Liver (tissue), 9 donors: ENCODE results near the gene GARIN5A. TPM values are rescaled to one million over a fixed set of nuclear protein-coding genes. Genes with fewer than 3 reads are reported as not detected.

Source experiments
- DNase-seq: peaks from one replicate; pipeline ENCODE4 v3.0.0-alpha.2; 2017; ENCODE audit warnings: low spot score
- H3K27ac ChIP-seq, 2 donors: one replicate each; pipeline ENCODE4 v1.7.0; 2013; ENCODE audit warnings: inconsistent platforms in 2 of 2, low read length in 2 of 2, control low read depth in 1 of 2, low read depth in 1 of 2, mild to moderate bottlenecking in 1 of 2
- H3K27me3 ChIP-seq, 4 donors: one replicate each; pipeline versions ENCODE4 v1.6.1 to v1.7.0; 2013; ENCODE audit warnings: low read length in 3 of 4, inconsistent platforms in 1 of 4, mild to moderate bottlenecking in 1 of 4, moderate library complexity in 1 of 4; ENCODE audit not compliant: control insufficient read depth in 4 of 4, insufficient read depth in 4 of 4
- H3K36me3 ChIP-seq, 4 donors: one replicate each; pipeline versions ENCODE4 v1.6.1 to v1.7.0; 2013; ENCODE audit warnings: low read length in 3 of 4, mild to moderate bottlenecking in 3 of 4, low read depth in 1 of 4, moderate library complexity in 1 of 4; ENCODE audit not compliant: control insufficient read depth in 4 of 4, insufficient read depth in 3 of 4
- H3K4me1 ChIP-seq, 4 donors: one replicate each; pipeline versions ENCODE4 v1.6.1 to v1.7.0; 2013; ENCODE audit warnings: low read length in 3 of 4, mild to moderate bottlenecking in 3 of 4, moderate library complexity in 1 of 4; ENCODE audit not compliant: control insufficient read depth in 4 of 4, insufficient read depth in 4 of 4
- H3K4me3 ChIP-seq, 3 donors: one replicate each; pipeline versions ENCODE4 v1.6.1 to v1.7.0; 2013; ENCODE audit warnings: low read length in 3 of 3, control low read depth in 1 of 3, low read depth in 1 of 3, mild to moderate bottlenecking in 1 of 3
- H3K9ac ChIP-seq, 2 donors: one replicate each; pipeline ENCODE4 v1.7.0; 2013; ENCODE audit warnings: low read length in 2 of 2, mild to moderate bottlenecking in 2 of 2, moderate library complexity in 2 of 2, control low read depth in 1 of 2, low read depth in 1 of 2
- H3K9me3 ChIP-seq, 4 donors: one replicate each; pipeline versions ENCODE4 v1.6.1 to v1.7.0; 2013; ENCODE audit warnings: low read length in 3 of 4; ENCODE audit not compliant: control insufficient read depth in 4 of 4
- EGR1 ChIP-seq, 2 donors: IDR thresholded peaks; 2 replicates each; pipeline ENCODE4 v1.6.1; 2016 to 2018; ENCODE audit warnings: antibody characterized with exemption in 2 of 2, low read depth in 2 of 2
- FOXA1 ChIP-seq: IDR thresholded peaks from 2 replicates; pipeline ENCODE4 v1.6.1; 2016; ENCODE audit warnings: antibody characterized with exemption
- FOXA2 ChIP-seq: IDR thresholded peaks from 2 replicates; pipeline ENCODE4 v1.6.1; 2016; ENCODE audit warnings: antibody characterized with exemption
- GABPA ChIP-seq, 2 donors: IDR thresholded peaks in 1 of 2; conservative IDR thresholded peaks in 1 of 2; 2 replicates each; pipeline ENCODE4 v1.6.1; 2016; ENCODE audit warnings: antibody characterized with exemption in 2 of 2, mild to moderate bottlenecking in 1 of 2, moderate library complexity in 1 of 2
- HNF4A ChIP-seq, 2 donors: conservative IDR thresholded peaks; 2 replicates each; pipeline ENCODE4 v1.6.1; 2016; ENCODE audit warnings: antibody characterized with exemption in 2 of 2, mild to moderate bottlenecking in 2 of 2
- HNF4G ChIP-seq: IDR thresholded peaks from 2 replicates; pipeline ENCODE4 v1.6.1; 2016; ENCODE audit warnings: antibody characterized with exemption
- JUND ChIP-seq, 2 donors: IDR thresholded peaks; 2 replicates each; pipeline ENCODE4 v1.6.1; 2016; ENCODE audit warnings: antibody characterized with exemption in 2 of 2
- NR2F2 ChIP-seq: IDR thresholded peaks from 2 replicates; pipeline ENCODE4 v1.6.1; 2016; ENCODE audit warnings: antibody characterized with exemption
- RXRA ChIP-seq, 2 donors: IDR thresholded peaks; 2 replicates each; pipeline ENCODE4 v1.6.1; 2017 to 2018; ENCODE audit warnings: antibody characterized with exemption in 2 of 2, mild to moderate bottlenecking in 1 of 2
- TAF1 ChIP-seq: conservative IDR thresholded peaks from 2 replicates; pipeline ENCODE4 v1.6.1; 2016; ENCODE audit warnings: antibody characterized with exemption, mild to moderate bottlenecking
- WGBS: extraction: QIAGEN DNeasy Blood & Tissue Kit; methylation state at CpG from one replicate; pipeline ENCODE4 v1.1.7; 2013; 5-methylcytosine and 5-hydroxymethylcytosine counted together
- polyA plus RNA-seq, 2 donors: library from polyadenylated mRNA; stranded (reverse) in 1 of 2; unstranded in 1 of 2; fragments of 200-250 nt in 1 of 2; fragments of >200 nt in 1 of 2; fragmentation: Nextera tagmentation in 1 of 2; extraction: Ambion mirVana in 1 of 2; gene quantifications; one replicate each; pipeline versions ENCODE4 v1.2.1 to v1.2.3, GENCODE V29; 2013 to 2015
- total RNA-seq, 2 donors: library from RNA; depleted of rRNA; stranded (reverse); fragments of >200 nt; gene quantifications; one replicate each; pipeline ENCODE4 v1.2.3, GENCODE V29; 2014
- TF ChIP-seq, protein P1 (sequence below): IDR thresholded peaks from 2 replicates; pipeline ENCODE4 v1.6.1; 2016; ENCODE audit warnings: antibody characterized with exemption
- TF ChIP-seq, protein P2 (sequence below): fragments of 150-350 bp; IDR thresholded peaks from 2 replicates; pipeline ENCODE4 v1.5.1; 2017; ENCODE audit warnings: improper control_type of control experiment, low read depth, low read length; ENCODE audit not compliant: missing input control
- TF ChIP-seq, protein P3 (sequence below): IDR thresholded peaks from 2 replicates; pipeline ENCODE4 v1.6.1; 2016; ENCODE audit warnings: antibody characterized with exemption, mild to moderate bottlenecking
- TF ChIP-seq, protein P4 (sequence below): IDR thresholded peaks from 2 replicates; pipeline ENCODE4 v1.6.1; 2016; ENCODE audit warnings: antibody characterized with exemption
- donor health status: healthy.
- donor health status: healthy.
- donor health status: healthy.
- donor health status: healthy.
- donor health status: healthy.

GARIN5A gene
- total and polyA plus RNA-seq, 4 donors, result 0.42 to 1.7 (median 1.1) TPM

DNA sequence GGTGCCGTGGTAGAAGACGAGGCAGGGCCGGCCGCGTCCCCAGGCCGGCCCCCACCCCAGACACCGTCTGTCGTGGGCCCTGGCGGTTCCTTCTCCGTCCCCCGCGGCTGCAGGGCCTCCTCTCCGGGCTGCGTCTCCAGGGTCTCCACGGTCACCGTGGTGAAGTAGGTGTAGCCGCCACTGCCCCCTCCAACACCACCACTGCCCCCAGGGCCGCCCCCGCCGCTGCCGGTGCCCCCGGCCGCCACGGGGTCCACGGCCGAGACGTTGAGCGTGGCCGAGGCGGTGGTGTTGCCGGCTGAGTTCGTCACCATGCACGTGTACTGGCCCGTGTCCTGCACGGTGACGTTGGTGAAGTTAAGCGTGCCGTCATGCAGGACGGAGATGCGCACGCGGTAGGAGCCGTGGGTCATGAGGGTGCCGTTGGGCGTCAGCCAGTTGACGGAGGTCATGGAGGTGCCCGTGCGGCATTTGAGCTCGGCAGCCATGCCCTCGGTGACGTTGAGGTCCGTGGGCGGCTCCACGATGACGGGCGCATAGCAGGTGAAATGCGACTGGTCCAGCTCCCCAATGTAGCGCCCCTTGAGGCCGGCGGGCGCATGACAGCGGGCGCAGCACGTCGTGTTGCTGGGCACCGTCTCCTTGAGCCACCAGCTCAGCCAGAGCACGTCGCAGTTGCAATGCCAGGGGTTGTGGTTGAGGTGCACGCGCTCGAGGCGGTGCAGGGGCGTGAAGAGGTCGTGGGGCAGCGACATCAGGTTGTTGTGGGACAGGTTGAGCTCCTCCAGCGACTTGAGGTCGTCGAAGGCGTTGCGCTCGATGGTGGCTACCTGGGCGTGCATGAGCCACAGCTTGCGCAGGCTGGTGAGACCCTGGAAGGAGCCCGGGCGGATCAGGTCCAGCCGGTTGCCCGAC is 41.7 kb upstream of the GARIN5A start:
- no peak overlapping the region for H3K4me3 ChIP-seq
- H3K27me3 ChIP-seq, result no peaks in the 10 kb centered on the region
- TF ChIP-seq, protein P1, sequence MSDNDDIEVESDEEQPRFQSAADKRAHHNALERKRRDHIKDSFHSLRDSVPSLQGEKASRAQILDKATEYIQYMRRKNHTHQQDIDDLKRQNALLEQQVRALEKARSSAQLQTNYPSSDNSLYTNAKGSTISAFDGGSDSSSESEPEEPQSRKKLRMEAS, result no peak
- TF ChIP-seq EGR1 (IDR thresholded peaks at IDR 0.05; ENCODE audit: low read depth in 2 of 2), result no peak
- TF ChIP-seq FOXA1, result no peak
- no peak for TF ChIP-seq FOXA2
- no peak for TF ChIP-seq HNF4A (conservative IDR thresholded peaks at IDR 0.05)
- no peak for TF ChIP-seq TAF1
- TF ChIP-seq, protein P2, sequence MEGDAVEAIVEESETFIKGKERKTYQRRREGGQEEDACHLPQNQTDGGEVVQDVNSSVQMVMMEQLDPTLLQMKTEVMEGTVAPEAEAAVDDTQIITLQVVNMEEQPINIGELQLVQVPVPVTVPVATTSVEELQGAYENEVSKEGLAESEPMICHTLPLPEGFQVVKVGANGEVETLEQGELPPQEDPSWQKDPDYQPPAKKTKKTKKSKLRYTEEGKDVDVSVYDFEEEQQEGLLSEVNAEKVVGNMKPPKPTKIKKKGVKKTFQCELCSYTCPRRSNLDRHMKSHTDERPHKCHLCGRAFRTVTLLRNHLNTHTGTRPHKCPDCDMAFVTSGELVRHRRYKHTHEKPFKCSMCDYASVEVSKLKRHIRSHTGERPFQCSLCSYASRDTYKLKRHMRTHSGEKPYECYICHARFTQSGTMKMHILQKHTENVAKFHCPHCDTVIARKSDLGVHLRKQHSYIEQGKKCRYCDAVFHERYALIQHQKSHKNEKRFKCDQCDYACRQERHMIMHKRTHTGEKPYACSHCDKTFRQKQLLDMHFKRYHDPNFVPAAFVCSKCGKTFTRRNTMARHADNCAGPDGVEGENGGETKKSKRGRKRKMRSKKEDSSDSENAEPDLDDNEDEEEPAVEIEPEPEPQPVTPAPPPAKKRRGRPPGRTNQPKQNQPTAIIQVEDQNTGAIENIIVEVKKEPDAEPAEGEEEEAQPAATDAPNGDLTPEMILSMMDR, result no peak
- TF ChIP-seq, protein P3, sequence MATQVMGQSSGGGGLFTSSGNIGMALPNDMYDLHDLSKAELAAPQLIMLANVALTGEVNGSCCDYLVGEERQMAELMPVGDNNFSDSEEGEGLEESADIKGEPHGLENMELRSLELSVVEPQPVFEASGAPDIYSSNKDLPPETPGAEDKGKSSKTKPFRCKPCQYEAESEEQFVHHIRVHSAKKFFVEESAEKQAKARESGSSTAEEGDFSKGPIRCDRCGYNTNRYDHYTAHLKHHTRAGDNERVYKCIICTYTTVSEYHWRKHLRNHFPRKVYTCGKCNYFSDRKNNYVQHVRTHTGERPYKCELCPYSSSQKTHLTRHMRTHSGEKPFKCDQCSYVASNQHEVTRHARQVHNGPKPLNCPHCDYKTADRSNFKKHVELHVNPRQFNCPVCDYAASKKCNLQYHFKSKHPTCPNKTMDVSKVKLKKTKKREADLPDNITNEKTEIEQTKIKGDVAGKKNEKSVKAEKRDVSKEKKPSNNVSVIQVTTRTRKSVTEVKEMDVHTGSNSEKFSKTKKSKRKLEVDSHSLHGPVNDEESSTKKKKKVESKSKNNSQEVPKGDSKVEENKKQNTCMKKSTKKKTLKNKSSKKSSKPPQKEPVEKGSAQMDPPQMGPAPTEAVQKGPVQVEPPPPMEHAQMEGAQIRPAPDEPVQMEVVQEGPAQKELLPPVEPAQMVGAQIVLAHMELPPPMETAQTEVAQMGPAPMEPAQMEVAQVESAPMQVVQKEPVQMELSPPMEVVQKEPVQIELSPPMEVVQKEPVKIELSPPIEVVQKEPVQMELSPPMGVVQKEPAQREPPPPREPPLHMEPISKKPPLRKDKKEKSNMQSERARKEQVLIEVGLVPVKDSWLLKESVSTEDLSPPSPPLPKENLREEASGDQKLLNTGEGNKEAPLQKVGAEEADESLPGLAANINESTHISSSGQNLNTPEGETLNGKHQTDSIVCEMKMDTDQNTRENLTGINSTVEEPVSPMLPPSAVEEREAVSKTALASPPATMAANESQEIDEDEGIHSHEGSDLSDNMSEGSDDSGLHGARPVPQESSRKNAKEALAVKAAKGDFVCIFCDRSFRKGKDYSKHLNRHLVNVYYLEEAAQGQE, result no peak
- no peak for TF ChIP-seq NR2F2
- TF ChIP-seq, protein P4, sequence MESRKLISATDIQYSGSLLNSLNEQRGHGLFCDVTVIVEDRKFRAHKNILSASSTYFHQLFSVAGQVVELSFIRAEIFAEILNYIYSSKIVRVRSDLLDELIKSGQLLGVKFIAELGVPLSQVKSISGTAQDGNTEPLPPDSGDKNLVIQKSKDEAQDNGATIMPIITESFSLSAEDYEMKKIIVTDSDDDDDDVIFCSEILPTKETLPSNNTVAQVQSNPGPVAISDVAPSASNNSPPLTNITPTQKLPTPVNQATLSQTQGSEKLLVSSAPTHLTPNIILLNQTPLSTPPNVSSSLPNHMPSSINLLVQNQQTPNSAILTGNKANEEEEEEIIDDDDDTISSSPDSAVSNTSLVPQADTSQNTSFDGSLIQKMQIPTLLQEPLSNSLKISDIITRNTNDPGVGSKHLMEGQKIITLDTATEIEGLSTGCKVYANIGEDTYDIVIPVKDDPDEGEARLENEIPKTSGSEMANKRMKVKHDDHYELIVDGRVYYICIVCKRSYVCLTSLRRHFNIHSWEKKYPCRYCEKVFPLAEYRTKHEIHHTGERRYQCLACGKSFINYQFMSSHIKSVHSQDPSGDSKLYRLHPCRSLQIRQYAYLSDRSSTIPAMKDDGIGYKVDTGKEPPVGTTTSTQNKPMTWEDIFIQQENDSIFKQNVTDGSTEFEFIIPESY, result no peak
- no peak for TF ChIP-seq JUND (IDR thresholded peaks at IDR 0.05)
- TF ChIP-seq HNF4G, result no peak
- TF ChIP-seq RXRA (IDR thresholded peaks at IDR 0.05), result no peak
- no peak for TF ChIP-seq GABPA (IDR thresholded peaks at IDR 0.05 in 1 of 2, conservative IDR thresholded peaks at IDR 0.05 in 1 of 2)
- H3K9ac ChIP-seq, result no peak overlapping the region
- 94% methylated on average over 87 of the region's 87 CpGs for WGBS
- DNase-seq, result no peak
- H3K36me3 ChIP-seq, result no peaks in the 10 kb centered on the region
- no peak overlapping the region for H3K27ac ChIP-seq
- H3K4me1 ChIP-seq, result peaks cover 0 to 4% (median 1%) of the 10 kb centered on the region in 4 donors
- H3K9me3 ChIP-seq, result no peaks in the 10 kb centered on the region

DNA sequence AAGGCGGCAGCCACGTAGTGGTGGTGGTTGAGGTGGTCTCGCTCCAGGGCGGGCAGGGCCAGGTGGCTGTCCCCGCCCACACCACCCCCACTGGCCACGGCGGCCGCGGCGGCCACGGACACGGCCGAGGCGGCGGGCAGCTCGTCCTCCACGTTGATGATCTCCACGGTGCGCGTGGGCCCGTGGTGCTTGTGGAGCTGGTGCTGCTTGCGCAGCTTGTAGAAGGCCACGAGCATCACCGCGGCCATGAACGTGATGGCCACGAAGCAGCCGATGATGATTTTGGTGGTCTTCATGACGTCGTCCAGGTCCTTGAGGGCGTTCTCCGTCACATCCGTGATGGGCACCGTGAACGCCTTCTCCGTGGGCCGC is 41.0 kb upstream of the GARIN5A start:
- TF ChIP-seq TAF1 (no peak), RXRA (IDR thresholded peaks at IDR 0.05) (no peak)
- no peak for DNase-seq
- H3K36me3 ChIP-seq, result no peaks in the 10 kb centered on the region

More for the DNA sequence above, 41.0 kb upstream of the GARIN5A start:
- no peak overlapping the region for H3K9ac ChIP-seq
- no peak overlapping the region for H3K27ac ChIP-seq
- no peaks in the 10 kb centered on the region for H3K27me3 ChIP-seq
- no peaks in the 10 kb centered on the region for H3K9me3 ChIP-seq
- WGBS, result 96% methylated on average over 37 of the region's 37 CpGs
- H3K4me1 ChIP-seq, result peaks cover 2 to 8% (median 5%) of the 10 kb centered on the region in 4 donors
- H3K4me3 ChIP-seq, result no peak overlapping the region
